Left cardiac atrium (tissue), 4 donors: ENCODE measurements around the gene TMTC2. TPM values are rescaled to one million over a fixed set of nuclear protein-coding genes. Genes with fewer than 3 reads are reported as not detected.

ENCODE experiments used
- ATAC-seq, 2 donors: fragments of 200-7000 bp; cut with Tn5 transposase; one replicate each; pipeline ENCODE4 v1.9.1; 2020; ENCODE audit warnings: mild to moderate bottlenecking in 2 of 2, moderate library complexity in 2 of 2
- DNase-seq: peaks from one replicate; pipeline ENCODE4 v3.0.0-alpha.2; 2020
- intact Hi-C, 2 donors: fragments of 100-400 bp; cut with DNase I; formaldehyde crosslinking; loops; one replicate each; pipeline versions ENCODE4 v1.14.1 to v1.15.1; 2022 to 2023
- total RNA-seq, 2 donors: library from RNA; stranded (reverse); fragmentation: NEBNext Ultra II Directional; extraction: Animal tissue kit (Norgen Biotek cat#: 25700); gene quantifications; one replicate each; pipeline ENCODE4 v1.2.1, GENCODE V29; 2021
- donor health status: DM: no; HTN: yes; CAD: no.
- donor health status: DM: no; HTN: yes; CAD: no; lungs with severe emphysema.
- donor health status: DM: yes; HTN: yes; CAD: no.
- donor health status: Dilated cardiomyopathy.

Gene TMTC2
- total RNA-seq, 2 donors from 2014 or later, result 3.3 to 5.2 TPM

DNA sequence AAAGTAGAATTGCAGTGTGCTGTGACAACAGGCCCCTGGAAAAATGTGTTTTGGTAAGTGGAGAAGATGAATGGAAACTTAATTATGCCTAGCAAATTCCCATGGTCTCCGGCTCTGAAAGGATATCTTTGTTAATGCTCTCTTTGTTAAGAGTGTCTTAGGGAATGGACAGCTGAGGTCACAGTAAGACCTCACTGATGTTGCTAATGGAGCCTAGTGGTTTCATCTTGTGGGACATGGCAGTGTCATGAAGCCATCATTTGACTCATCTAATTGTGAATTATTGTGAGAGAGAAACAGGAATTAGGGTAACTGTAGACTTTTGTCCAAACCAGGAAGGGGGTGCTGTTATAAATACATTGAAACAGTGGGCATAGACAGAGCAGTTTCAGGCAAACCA lies 330.3 kb downstream of the TMTC2 start:
- no peak for DNase-seq
- intact Hi-C loops, result no loop called here
- no peak for ATAC-seq

- intact Hi-C loops, result no loop called here
- no peak for ATAC-seq
- DNase-seq, result no peak
These were observed 331.4 kb downstream of the TMTC2 start for GRCh38 chr12:83018088-83018487.

DNA sequence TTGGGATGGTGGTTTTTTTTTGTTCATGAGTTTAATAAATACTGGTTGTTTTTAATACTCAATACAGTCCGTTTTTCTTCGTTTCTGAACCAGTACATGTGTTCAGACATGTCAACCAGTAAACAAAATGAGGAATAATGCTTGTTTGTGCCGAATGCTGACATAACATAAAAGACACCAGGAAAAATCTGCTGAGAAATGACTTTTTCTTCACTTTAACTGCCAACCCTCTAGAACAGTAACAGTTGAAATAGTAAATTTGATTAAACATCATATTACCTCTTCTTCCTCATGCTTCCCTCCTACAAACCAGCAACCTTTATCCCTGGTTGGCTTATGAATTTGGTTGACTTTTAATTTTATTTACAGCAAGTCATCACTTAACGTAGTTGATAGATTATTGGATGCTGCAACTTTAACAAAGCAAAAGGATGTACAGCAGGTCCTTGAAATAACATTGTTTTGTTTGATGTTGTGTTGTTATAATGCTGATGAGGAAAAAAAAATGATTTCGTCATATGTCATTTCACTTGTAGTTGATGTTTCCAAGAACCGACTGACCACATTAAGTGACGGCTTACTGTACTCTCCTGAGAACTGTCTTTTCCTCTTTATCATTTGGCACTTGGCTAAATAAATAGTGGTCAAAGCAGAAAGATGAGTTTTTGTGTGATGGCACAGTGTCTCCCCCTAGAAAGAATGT lies 340.5 kb downstream of the TMTC2 start:
- intact Hi-C loops, result no loop called here
- ATAC-seq (no peak), DNase-seq (no peak)

GRCh38 chr12:83031196-83031595 lies 344.5 kb downstream of the TMTC2 start:
- intact Hi-C loops, result no loop called here
- ATAC-seq (no peak), DNase-seq (no peak)

DNA sequence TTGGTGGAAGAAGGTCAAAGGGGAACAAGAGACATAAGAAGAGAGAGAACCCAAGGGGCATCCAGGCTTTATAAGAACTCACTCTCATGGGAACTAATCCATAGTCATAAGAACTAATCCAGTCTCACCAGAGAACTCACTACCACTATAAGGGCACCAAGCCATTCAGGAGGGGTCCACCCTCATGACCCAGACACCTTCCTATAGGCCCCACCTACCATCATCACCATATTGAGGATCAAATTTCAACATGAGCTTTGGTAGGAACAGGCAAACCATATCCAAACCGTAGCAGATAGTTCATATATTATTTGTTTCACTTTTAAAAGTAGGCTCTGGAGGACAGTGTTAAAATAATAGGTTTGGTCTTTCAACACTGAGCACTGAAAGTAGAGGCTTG lies 350.1 kb downstream of the TMTC2 start:
- no peak for DNase-seq
- ATAC-seq, result no peak
- intact Hi-C loops, result no loop called here

DNA sequence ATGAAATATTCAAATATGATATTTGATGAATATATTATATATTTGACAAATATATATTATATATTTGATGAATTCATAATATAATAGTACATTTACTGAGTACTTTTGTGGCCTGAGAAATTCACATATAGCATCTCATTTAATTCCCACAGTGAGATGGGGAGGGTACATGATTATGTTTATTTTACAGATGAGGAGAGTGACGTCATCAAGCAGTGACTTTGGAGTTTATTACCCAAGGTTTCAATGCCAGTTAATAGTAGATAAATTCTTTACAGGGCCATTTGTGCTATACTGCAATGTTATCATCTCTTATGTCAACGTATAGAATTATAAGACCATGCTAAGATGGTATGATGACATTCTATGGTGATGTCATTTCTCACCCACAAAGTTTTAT lies 352.7 kb downstream of the TMTC2 start:
- DNase-seq, result no peak
- no peak for ATAC-seq
- intact Hi-C loops, result no loop called here

DNA sequence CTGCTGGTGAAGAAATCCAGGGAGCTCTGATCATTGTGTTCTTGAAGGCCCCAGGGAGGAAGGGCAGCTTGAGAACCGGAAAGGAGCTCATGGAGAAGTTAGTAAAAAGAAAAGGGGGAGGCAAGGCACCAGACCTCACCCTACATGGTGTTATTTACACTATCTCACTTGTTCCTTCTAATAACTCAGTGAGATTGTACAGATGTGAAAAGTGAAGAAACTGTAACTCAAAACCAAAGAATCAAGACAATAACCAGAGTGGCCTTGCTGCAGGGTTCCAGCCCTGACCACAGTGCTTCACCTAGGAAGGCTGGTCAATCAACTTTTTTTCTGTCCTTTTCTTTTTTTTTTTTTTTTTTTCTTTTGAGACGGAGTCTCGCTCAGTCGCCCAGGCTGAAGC lies 353.6 kb downstream of the TMTC2 start:
- intact Hi-C loops, result no loop called here
- ATAC-seq, result no peak
- DNase-seq, result no peak

GRCh38 chr12:83040991-83041390 lies 354.3 kb downstream of the TMTC2 start:
- ATAC-seq (no peak), DNase-seq (no peak)
- intact Hi-C loops, result no loop called here

- DNase-seq (no peak), ATAC-seq (no peak)
- intact Hi-C loops, result no loop called here
These were observed 355.9 kb downstream of the TMTC2 start for GRCh38 chr12:83042441-83043200.

- ATAC-seq (no peak), DNase-seq (no peak)
- intact Hi-C loops, result no loop called here
These were observed 358.0 kb downstream of the TMTC2 start for GRCh38 chr12:83044736-83045135.

GRCh38 chr12:83046019-83046418 lies 359.3 kb downstream of the TMTC2 start:
- intact Hi-C loops, result no loop called here
- DNase-seq, result no peak
- ATAC-seq, result no peak

- ATAC-seq (no peak), DNase-seq (no peak)
- intact Hi-C loops, result no loop called here
These were observed 362.6 kb downstream of the TMTC2 start for GRCh38 chr12:83049306-83049705.

DNA sequence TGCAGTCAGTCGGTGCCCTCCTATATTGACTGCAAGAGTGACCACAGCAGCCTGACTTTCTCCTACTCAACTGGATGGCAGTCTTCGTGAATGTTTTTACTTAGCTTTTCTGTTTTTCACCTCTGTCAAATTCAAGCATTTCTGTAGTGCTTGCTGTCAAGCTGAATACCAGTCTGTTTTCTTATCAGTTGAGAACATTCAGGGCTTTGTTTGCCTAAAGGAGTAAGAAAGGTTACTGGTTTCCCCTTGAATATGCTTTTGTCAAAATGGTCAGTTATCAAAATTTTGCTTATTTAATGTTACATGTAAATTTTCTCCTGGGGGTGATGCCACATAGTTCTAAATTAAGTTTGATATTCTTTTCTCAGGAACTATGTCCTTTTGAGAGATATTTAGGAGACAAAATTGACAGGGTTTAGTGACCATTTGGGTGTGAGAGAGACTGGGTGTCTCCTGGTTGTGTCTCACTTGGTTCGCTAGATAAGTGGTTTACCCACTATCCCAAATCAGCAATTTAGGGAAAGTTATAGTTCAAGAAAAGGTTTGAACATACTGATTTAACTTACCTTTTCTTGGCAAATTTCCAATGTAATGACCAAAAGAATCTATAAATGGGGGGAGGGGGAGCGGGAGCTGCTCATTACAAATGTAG lies 366.3 kb downstream of the TMTC2 start:
- ATAC-seq (no peak), DNase-seq (no peak)
- intact Hi-C loops, result no loop called here

GRCh38 chr12:83057436-83057835 lies 370.7 kb downstream of the TMTC2 start:
- ATAC-seq, result no peak
- intact Hi-C loops, result no loop called here
- DNase-seq, result no peak

GRCh38 chr12:83059107-83059506 lies 372.4 kb downstream of the TMTC2 start:
- ATAC-seq, result no peak
- DNase-seq, result no peak
- intact Hi-C loops, result no loop called here

GRCh38 chr12:83065562-83065961 lies 378.9 kb downstream of the TMTC2 start:
- DNase-seq, result no peak
- ATAC-seq, result no peak
- intact Hi-C loops, result no loop called here

DNA sequence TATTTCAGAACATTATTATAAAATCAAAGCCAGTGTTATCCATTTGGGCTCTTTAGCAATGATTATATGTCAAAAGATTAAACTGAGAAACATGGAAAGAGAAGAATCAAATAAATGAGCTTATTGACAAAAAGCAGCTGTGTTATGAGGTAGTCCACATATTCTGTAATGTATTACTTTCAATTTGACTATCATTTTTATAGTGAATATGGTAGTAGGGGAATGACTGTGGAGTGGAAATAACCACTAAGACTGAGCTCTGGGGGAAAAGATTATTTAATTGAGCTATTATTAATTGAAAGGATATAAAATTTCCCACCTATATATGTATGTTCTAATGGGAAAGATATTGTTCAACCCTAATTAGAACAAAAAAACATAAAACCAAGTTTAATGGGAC lies 381.3 kb downstream of the TMTC2 start:
- ATAC-seq, result no peak
- intact Hi-C loops, result no loop called here
- DNase-seq, result no peak

DNA sequence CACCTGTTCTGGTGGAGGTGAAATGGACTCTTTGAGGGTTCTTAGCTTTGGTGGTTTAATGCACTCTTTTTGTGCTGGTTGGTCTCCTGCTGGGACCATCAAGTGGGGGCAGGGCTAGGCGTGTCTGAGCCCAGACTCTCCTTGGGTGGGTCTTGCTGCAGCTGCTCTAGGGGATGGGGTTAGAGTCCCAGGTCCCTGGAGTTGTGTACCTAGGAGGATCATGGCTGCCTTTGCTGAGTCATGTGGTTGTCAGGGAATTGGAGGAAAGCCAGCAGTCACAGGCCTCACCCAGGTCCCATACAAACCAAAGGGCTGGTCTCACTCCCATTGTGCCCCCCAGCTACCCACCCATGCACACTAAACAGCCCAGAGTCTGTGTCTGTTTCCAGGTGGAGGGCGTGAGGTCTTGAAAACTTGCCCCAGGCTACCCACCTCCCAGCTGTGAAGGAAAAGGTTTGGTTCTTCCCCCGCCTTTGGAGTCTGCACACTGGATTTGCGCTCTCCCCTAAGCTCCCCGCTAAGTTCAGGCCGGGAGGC lies 387.7 kb downstream of the TMTC2 start:
- intact Hi-C loops, result no loop called here
- ATAC-seq (no peak), DNase-seq (no peak)

DNA sequence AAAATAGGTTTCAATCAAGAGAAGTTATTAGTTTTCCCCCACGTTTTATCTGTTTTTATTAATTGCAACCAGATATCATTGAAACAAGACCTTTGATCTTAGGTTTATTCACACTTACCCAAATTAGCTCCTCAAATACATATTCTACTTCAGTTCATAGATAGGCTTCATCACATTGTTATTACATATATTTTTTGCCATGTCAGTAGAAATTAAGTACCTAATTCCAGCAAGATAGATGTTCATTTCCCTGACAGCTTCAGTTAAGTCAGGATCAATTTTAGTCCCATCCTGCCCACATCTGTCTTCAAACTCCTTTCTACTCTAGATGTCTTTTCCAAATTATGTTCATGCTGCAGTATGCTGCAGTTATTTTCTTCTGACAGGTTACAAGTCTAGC lies 388.8 kb downstream of the TMTC2 start:
- ATAC-seq (no peak), DNase-seq (no peak)
- intact Hi-C loops, result no loop called here

GRCh38 chr12:83077041-83077440 lies 390.3 kb downstream of the TMTC2 start:
- intact Hi-C loops, result no loop called here
- DNase-seq (no peak), ATAC-seq (no peak)
